HepG2 (cell line): ENCODE data around the gene TMEM143. TPM values are rescaled to one million over a fixed set of nuclear protein-coding genes. Genes with fewer than 3 reads are reported as not detected.

ENCODE experiments used
- DR1 ChIP-seq: sonication (generic); formaldehyde crosslinking; IDR thresholded peaks from 2 replicates; pipeline ENCODE4 v1.8.0; 2021; ENCODE audit warnings: mild to moderate bottlenecking, missing genetic modification reagents, inconsistent platforms
- E2F5 ChIP-seq: sonication (generic); formaldehyde crosslinking; conservative IDR thresholded peaks from 2 replicates; pipeline ENCODE4 v1.4.0; 2020; ENCODE audit warnings: missing genetic modification reagents
- ERF ChIP-seq: IDR thresholded peaks from 2 replicates; pipeline ENCODE4 v1.6.1; 2018; ENCODE audit warnings: missing biosample characterization, missing genetic modification reagents
- GFI1 ChIP-seq: sonication (generic); formaldehyde crosslinking; IDR thresholded peaks from 2 replicates; pipeline ENCODE4 v1.5.0; 2020; ENCODE audit warnings: missing genetic modification reagents, mild to moderate bottlenecking, borderline replicate concordance
- HOXA7 ChIP-seq: sonication (generic); formaldehyde crosslinking; IDR thresholded peaks from 2 replicates; pipeline ENCODE4 v1.8.1; 2022; ENCODE audit warnings: mild to moderate bottlenecking, missing genetic modification reagents, moderate library complexity
- NR1H2 ChIP-seq: sonication (generic); formaldehyde crosslinking; IDR thresholded peaks from 2 replicates; pipeline ENCODE4 v1.8.1; 2022; ENCODE audit warnings: low read depth, missing genetic modification reagents, borderline replicate concordance
- PAWR ChIP-seq: sonication (generic); formaldehyde crosslinking; IDR thresholded peaks from 2 replicates; pipeline ENCODE4 v1.4.0; 2020; ENCODE audit warnings: missing genetic modification reagents, mild to moderate bottlenecking, borderline replicate concordance
- PRDM15 ChIP-seq: sonication (generic); formaldehyde crosslinking; IDR thresholded peaks from 2 replicates; pipeline ENCODE4 v1.4.0; 2020; ENCODE audit warnings: missing genetic modification reagents
- SAP130 ChIP-seq: IDR thresholded peaks from 2 replicates; pipeline ENCODE4 v1.6.1; 2016; ENCODE audit warnings: low read depth
- SPEN ChIP-seq: sonication (generic); formaldehyde crosslinking; IDR thresholded peaks from 2 replicates; pipeline ENCODE4 v1.5.1; 2020; ENCODE audit warnings: low read depth, mild to moderate bottlenecking, missing genetic modification reagents
- ZFP62 ChIP-seq: sonication (generic); formaldehyde crosslinking; IDR thresholded peaks from 2 replicates; pipeline ENCODE4 v1.4.0; 2020; ENCODE audit warnings: missing genetic modification reagents
- ZNF770 ChIP-seq: sonication (generic); formaldehyde crosslinking; IDR thresholded peaks from 2 replicates; pipeline ENCODE4 v1.5.0; 2020; ENCODE audit warnings: mild to moderate bottlenecking, missing genetic modification reagents
- ZNF850 ChIP-seq: sonication (generic); formaldehyde crosslinking; conservative IDR thresholded peaks from 2 replicates; pipeline ENCODE4 v1.9.0; 2021; ENCODE audit warnings: mild to moderate bottlenecking, missing genetic modification reagents
- polyA plus RNA-seq, 8 experiments: library from polyadenylated mRNA; depleted of rRNA in 3 of 8; stranded (reverse) in 7 of 8; unstranded in 1 of 8; fragments of >200 nt; fragmentation: Illumina TruSeq in 4 of 8; extraction: Trizol in 4 of 8; gene quantifications; 2 replicates each; pipeline versions ENCODE4 v1.2.1 to v1.2.3, GENCODE V29; 2011 to 2016; ENCODE audit warnings: low read depth in 4 of 8, missing spikeins in 1 of 8, mixed read lengths in 1 of 8; ENCODE audit not compliant: insufficient read depth in 1 of 8
- total RNA-seq, 5 experiments: library from RNA; depleted of rRNA; stranded (reverse); fragments of >200 nt; fragmentation: Illumina TruSeq; extraction: Trizol; gene quantifications; 2 replicates each; pipeline ENCODE4 v1.2.3, GENCODE V29; 2016; ENCODE audit warnings: low read depth in 1 of 5
- TF ChIP-seq, protein P1 (sequence below): sonication (generic); formaldehyde crosslinking; IDR thresholded peaks from 2 replicates; pipeline ENCODE4 v1.5.1; 2020; ENCODE audit warnings: missing genetic modification reagents, mild to moderate bottlenecking, borderline replicate concordance
- TF ChIP-seq, protein P2 (sequence below): sonication (generic); formaldehyde crosslinking; conservative IDR thresholded peaks from 2 replicates; pipeline ENCODE4 v1.4.0; 2020; ENCODE audit warnings: mild to moderate bottlenecking, missing genetic modification reagents, moderate library complexity

TMEM143 gene
- total and polyA plus RNA-seq, 2 of the 13 experiments (the other 11 are each of a cell fraction or from before 2014, with no cell fraction given) = 7.7 to 11.3 TPM

DNA sequence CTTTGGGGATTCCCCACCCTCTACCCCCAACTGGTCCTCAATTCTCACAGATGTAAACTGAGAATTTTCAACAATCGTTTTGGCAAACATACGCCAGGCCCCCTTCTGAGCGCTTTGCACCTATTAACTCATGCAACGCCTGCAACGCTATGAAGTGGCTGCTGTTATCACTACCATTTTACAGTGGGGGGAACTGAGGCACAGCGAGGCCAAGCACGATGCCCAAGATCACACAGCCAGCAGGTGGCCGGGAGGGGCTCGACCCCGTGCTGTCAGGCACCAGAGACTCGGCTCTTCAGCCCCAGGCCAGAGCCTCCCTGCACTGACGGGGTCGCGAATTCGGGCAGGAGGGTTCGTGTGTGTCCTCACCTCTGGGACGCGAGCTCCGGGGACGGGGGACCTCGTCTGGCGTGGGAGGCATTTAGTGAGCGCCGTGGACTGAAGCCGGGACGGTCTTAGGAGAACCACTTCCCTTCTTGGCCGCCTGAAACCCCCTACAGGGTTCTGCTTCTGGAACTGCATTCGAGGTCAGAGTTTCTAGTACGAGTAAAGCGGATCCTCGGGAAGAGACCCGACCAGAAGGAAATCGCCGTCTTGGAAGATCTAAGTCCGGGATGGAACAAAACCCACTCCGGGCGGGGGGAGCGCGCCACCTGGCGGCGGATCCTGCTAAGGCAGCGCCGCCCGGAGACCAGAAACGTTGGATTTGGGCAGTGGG, 72.8 kb downstream of the TMEM143 start (continued):
- TF ChIP-seq, protein P1, sequence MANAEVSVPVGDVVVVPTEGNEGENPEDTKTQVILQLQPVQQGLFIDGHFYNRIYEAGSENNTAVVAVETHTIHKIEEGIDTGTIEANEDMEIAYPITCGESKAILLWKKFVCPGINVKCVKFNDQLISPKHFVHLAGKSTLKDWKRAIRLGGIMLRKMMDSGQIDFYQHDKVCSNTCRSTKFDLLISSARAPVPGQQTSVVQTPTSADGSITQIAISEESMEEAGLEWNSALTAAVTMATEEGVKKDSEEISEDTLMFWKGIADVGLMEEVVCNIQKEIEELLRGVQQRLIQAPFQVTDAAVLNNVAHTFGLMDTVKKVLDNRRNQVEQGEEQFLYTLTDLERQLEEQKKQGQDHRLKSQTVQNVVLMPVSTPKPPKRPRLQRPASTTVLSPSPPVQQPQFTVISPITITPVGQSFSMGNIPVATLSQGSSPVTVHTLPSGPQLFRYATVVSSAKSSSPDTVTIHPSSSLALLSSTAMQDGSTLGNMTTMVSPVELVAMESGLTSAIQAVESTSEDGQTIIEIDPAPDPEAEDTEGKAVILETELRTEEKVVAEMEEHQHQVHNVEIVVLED (CRISPR knock-in tag) = no peak
- TF ChIP-seq ZFP62 (CRISPR knock-in tag) (no peak), SPEN (no peak), PAWR (CRISPR knock-in tag) (no peak), ZNF850 (CRISPR knock-in tag) (no peak), E2F5 (CRISPR knock-in tag) (no peak), GFI1 (CRISPR knock-in tag) (0 out of 2 replicates have a peak, but pooled peaks have one; percentile 17), HOXA7 (CRISPR knock-in tag) (no peak), DR1 (no peak), PRDM15 (CRISPR knock-in tag) (no peak), NR1H2 (CRISPR knock-in tag) (no peak), ERF (0 out of 2 replicates have a peak, but pooled peaks have one; percentile 50), ZNF770 (CRISPR knock-in tag) (no peak), SAP130 (CRISPR knock-in tag) (peak; percentile 38; the same call in 1 of the 2 replicates)
- TF ChIP-seq, protein P2, sequence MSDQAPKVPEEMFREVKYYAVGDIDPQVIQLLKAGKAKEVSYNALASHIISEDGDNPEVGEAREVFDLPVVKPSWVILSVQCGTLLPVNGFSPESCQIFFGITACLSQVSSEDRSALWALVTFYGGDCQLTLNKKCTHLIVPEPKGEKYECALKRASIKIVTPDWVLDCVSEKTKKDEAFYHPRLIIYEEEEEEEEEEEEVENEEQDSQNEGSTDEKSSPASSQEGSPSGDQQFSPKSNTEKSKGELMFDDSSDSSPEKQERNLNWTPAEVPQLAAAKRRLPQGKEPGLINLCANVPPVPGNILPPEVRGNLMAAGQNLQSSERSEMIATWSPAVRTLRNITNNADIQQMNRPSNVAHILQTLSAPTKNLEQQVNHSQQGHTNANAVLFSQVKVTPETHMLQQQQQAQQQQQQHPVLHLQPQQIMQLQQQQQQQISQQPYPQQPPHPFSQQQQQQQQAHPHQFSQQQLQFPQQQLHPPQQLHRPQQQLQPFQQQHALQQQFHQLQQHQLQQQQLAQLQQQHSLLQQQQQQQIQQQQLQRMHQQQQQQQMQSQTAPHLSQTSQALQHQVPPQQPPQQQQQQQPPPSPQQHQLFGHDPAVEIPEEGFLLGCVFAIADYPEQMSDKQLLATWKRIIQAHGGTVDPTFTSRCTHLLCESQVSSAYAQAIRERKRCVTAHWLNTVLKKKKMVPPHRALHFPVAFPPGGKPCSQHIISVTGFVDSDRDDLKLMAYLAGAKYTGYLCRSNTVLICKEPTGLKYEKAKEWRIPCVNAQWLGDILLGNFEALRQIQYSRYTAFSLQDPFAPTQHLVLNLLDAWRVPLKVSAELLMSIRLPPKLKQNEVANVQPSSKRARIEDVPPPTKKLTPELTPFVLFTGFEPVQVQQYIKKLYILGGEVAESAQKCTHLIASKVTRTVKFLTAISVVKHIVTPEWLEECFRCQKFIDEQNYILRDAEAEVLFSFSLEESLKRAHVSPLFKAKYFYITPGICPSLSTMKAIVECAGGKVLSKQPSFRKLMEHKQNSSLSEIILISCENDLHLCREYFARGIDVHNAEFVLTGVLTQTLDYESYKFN (CRISPR knock-in tag) = no peak
